Stimulated activated CD4-positive, alpha-beta T cell treated with anti-CD3 and anti-CD28 coated beads, TNF-alpha, amount 100 ng/mL, for 24 hours (primary cell): ENCODE results near the gene LPA.

Experiments used
- DNase-seq, 3 experiments: peaks; one replicate each; pipeline ENCODE4 v3.0.0-alpha.2; 2020; ENCODE audit warnings: low read depth in 3 of 3

The LPA gene

GRCh38 chr6:160520043-160520904, 143.8 kb downstream of the LPA start:
- DNase-seq: peak; percentile 26 to 74 (median 37)

GRCh38 chr6:160519603-160520042, 144.5 kb downstream of the LPA start:
- DNase-seq: peak in 2 of 3 experiments; percentile 63 to 64

- no peak for DNase-seq
Measured at GRCh38 chr6:160519133-160519532, 144.9 kb downstream of the LPA start.

- DNase-seq: no peak
Measured at GRCh38 chr6:160513836-160514235, 150.2 kb downstream of the LPA start.

- DNase-seq: no peak
Measured at GRCh38 chr6:160510976-160511617, 153.0 kb downstream of the LPA start.

GRCh38 chr6:160510199-160510598, 153.9 kb downstream of the LPA start:
- no peak for DNase-seq

GRCh38 chr6:160509610-160510009, 154.5 kb downstream of the LPA start:
- no peak for DNase-seq

- DNase-seq: no peak
Measured at GRCh38 chr6:160508599-160508998, 155.5 kb downstream of the LPA start.

GRCh38 chr6:160507420-160507819, 156.7 kb downstream of the LPA start:
- DNase-seq: no peak

- DNase-seq: no peak
Measured at GRCh38 chr6:160505970-160506369, 158.1 kb downstream of the LPA start.

- no peak for DNase-seq
Measured at GRCh38 chr6:160500639-160501038, 163.4 kb downstream of the LPA start.

GRCh38 chr6:160494576-160494975, 169.5 kb downstream of the LPA start:
- DNase-seq: no peak

GRCh38 chr6:160489091-160489490, 175.0 kb downstream of the LPA start:
- no peak for DNase-seq

- no peak for DNase-seq
Measured at GRCh38 chr6:160487116-160487515, 177.0 kb downstream of the LPA start.
